HCT116 (cell line): Measurements from ENCODE around the gene HSD3B2. TPM values are rescaled to one million over a fixed set of nuclear protein-coding genes. Genes with fewer than 3 reads are reported as not detected.

Experiments used
- ATAC-seq: fragments of 200-7000 bp; cut with Tn5 transposase; 2 replicates; pipeline ENCODE4 v1.9.1; 2020; ENCODE audit warnings: mild to moderate bottlenecking, moderate library complexity
- BruUV-seq: library from RNA; stranded (reverse); fragments of 400-500 nt; replicated peaks from 2 replicates; lab custom pipeline; 2021; lab: Mats Ljungman, UMichigan
- CTCF ChIA-PET: fragments of 300-600 bp; sonication (Branson Sonifier 250); formaldehyde crosslinking; loops from one replicate; lab custom pipeline; 2021; ENCODE audit warnings: antibody characterized with exemption; lab: Charles Lee
- POLR2A ChIA-PET: fragments of 300-600, 350-600 bp; sonication (Branson Sonifier 250); formaldehyde crosslinking; loops from one replicate; lab custom pipeline; 2021; ENCODE audit warnings: antibody characterized with exemption; lab: Charles Lee
- RAD21 ChIA-PET, 2 experiments: fragments of 300-600 bp; sonication (Branson Sonifier 250); formaldehyde crosslinking; loops; one replicate each; lab custom pipeline; 2023; ENCODE audit warnings: low total read pairs in 2 of 2; ENCODE audit not compliant: uncharacterized antibody in 2 of 2, unreplicated experiment in 2 of 2, low non-redundant PET in 1 of 2; lab: Charles Lee
- DNase-seq: peaks from one replicate; pipeline ENCODE4 v3.0.0-alpha.2; 2010; ENCODE audit warnings: low read depth, low spot score
- H2AFZ ChIP-seq: fragments of 200-600 bp; shearing (Covaris generic), sonication (generic); 2 replicates; pipeline ENCODE4 v1.6.1; 2017; ENCODE audit warnings: low read depth, mixed run types, mixed read lengths, antibody characterized with exemption, low read length; ENCODE audit not compliant: poor library complexity, severe bottlenecking
- H3K27ac ChIP-seq: 2 replicates; pipeline ENCODE4 v1.5.1; 2012; ENCODE audit warnings: low read depth, low read length
- H3K27me3 ChIP-seq: fragments of 200-600 bp; sonication (generic); 2 replicates; pipeline ENCODE4 v1.6.1; 2016; ENCODE audit warnings: mixed run types, low read length, mixed read lengths; ENCODE audit not compliant: insufficient read depth
- H3K36me3 ChIP-seq, 2 experiments: fragments of 200-500 bp in 1 of 2; fragments of 200-600 bp in 1 of 2; sonication (Bioruptor generic) in 1 of 2; sonication (generic) in 1 of 2; 2 replicates each; pipeline versions ENCODE4 v1.5.1 to v1.6.1; 2014 to 2016; ENCODE audit warnings: low read length in 2 of 2, inconsistent platforms in 1 of 2, mixed read lengths in 1 of 2, mixed run types in 1 of 2; ENCODE audit not compliant: insufficient read depth in 2 of 2, control insufficient read depth in 1 of 2
- H3K4me1 ChIP-seq, 2 experiments: fragments of 200-600 bp in 1 of 2; sonication (generic) in 1 of 2; 2 replicates each; pipeline versions ENCODE4 v1.5.1 to v1.6.1; 2012 to 2017; ENCODE audit warnings: low read length in 2 of 2, inconsistent platforms in 1 of 2, mild to moderate bottlenecking in 1 of 2, mixed read lengths in 1 of 2, mixed run types in 1 of 2, moderate library complexity in 1 of 2; ENCODE audit not compliant: insufficient read depth in 2 of 2, control insufficient read depth in 1 of 2
- H3K4me2 ChIP-seq: fragments of 200-600 bp; sonication (generic); 2 replicates; pipeline ENCODE4 v1.6.1; 2017; ENCODE audit warnings: mixed run types, low read length, mixed read lengths
- H3K4me3 ChIP-seq, 2 experiments: fragments of 200-600 bp in 1 of 2; sonication (generic) in 1 of 2; replicated peaks in 1 of 2; 2 replicates each; pipeline ENCODE4 v1.5.1; 2011 to 2016; ENCODE audit warnings: low read length in 2 of 2, control low read depth in 1 of 2, low read depth in 1 of 2, mild to moderate bottlenecking in 1 of 2, mixed read lengths in 1 of 2, mixed run types in 1 of 2
- H3K79me2 ChIP-seq: fragments of 200-600 bp; sonication (generic); 2 replicates; pipeline ENCODE4 v1.6.1; 2017; ENCODE audit warnings: mild to moderate bottlenecking, mixed run types, low read length, moderate library complexity, mixed read lengths; ENCODE audit not compliant: insufficient read depth
- H3K9ac ChIP-seq: fragments of 200-600 bp; sonication (generic); 2 replicates; pipeline ENCODE4 v1.6.1; 2016; ENCODE audit warnings: low read length, mixed read lengths
- H3K9me2 ChIP-seq: fragments of 200-600 bp; sonication (generic), shearing (Covaris generic); 2 replicates; pipeline ENCODE4 v1.6.1; 2017; ENCODE audit warnings: mixed run types, mild to moderate bottlenecking, moderate library complexity; ENCODE audit not compliant: insufficient read depth
- H3K9me3 ChIP-seq, 2 experiments: fragments of 200-500 bp in 1 of 2; fragments of 200-600 bp in 1 of 2; sonication (Bioruptor generic) in 1 of 2; sonication (generic) in 1 of 2; 2 replicates each; pipeline ENCODE4 v1.6.1; 2014 to 2017; ENCODE audit warnings: low read length in 2 of 2, mixed read lengths in 2 of 2, inconsistent platforms in 1 of 2, low read depth in 1 of 2, mild to moderate bottlenecking in 1 of 2, mixed run types in 1 of 2, moderate library complexity in 1 of 2; ENCODE audit not compliant: control insufficient read depth in 1 of 2, insufficient read depth in 1 of 2
- H4K20me1 ChIP-seq: fragments of 200-600 bp; sonication (generic), shearing (Covaris generic); 2 replicates; pipeline ENCODE4 v1.6.1; 2017; ENCODE audit warnings: mixed run types, mild to moderate bottlenecking, moderate library complexity; ENCODE audit not compliant: insufficient read depth
- ATF3 ChIP-seq: IDR thresholded peaks from 2 replicates; pipeline ENCODE4 v1.6.1; 2012
- CBX3 ChIP-seq: IDR thresholded peaks from 2 replicates; pipeline ENCODE4 v1.6.1; 2012; ENCODE audit warnings: low read depth
- CEBPB ChIP-seq: IDR thresholded peaks from 2 replicates; pipeline ENCODE4 v1.6.1; 2012; ENCODE audit warnings: low read depth
- CTCF ChIP-seq, 3 experiments: fragments of 200-600 bp in 1 of 3; sonication (generic) in 1 of 3; IDR thresholded peaks in 2 of 3; conservative IDR thresholded peaks in 1 of 3; 2 replicates each; pipeline ENCODE4 v1.5.1; 2012 to 2017; ENCODE audit warnings: low read depth in 2 of 3, low read length in 2 of 3, antibody characterized with exemption in 1 of 3, borderline replicate concordance in 1 of 3, control low read depth in 1 of 3, mild to moderate bottlenecking in 1 of 3, mixed read lengths in 1 of 3, mixed run types in 1 of 3, moderate library complexity in 1 of 3; ENCODE audit not compliant: insufficient read depth in 1 of 3
- EGR1 ChIP-seq: IDR thresholded peaks from 2 replicates; pipeline ENCODE4 v1.6.1; 2012; ENCODE audit warnings: low read depth
- ELF1 ChIP-seq: IDR thresholded peaks from 2 replicates; pipeline ENCODE4 v1.6.1; 2012; ENCODE audit warnings: low read depth, borderline replicate concordance
- EZH2 ChIP-seq: fragments of 200-600 bp; sonication (generic); IDR thresholded peaks from 2 replicates; pipeline ENCODE4 v1.6.1; 2017; ENCODE audit warnings: antibody characterized with exemption, mixed run types
- EZH2phosphoT487 ChIP-seq: fragments of 200-600 bp; IDR thresholded peaks from 2 replicates; pipeline ENCODE4 v1.6.1; 2018; ENCODE audit warnings: antibody characterized with exemption, borderline replicate concordance
- FOSL1 ChIP-seq: IDR thresholded peaks from 2 replicates; pipeline ENCODE4 v1.6.1; 2012; ENCODE audit warnings: low read depth
- JUND ChIP-seq: IDR thresholded peaks from 2 replicates; pipeline ENCODE4 v1.6.1; 2012
- POLR2AphosphoS5 ChIP-seq: IDR thresholded peaks from 2 replicates; pipeline ENCODE4 v1.6.1; 2011; ENCODE audit warnings: mild to moderate bottlenecking, low read depth, low read length, moderate library complexity
- RAD21 ChIP-seq: IDR thresholded peaks from 2 replicates; pipeline ENCODE4 v1.6.1; 2012; ENCODE audit warnings: low read depth, mild to moderate bottlenecking
- REST ChIP-seq: IDR thresholded peaks from 2 replicates; pipeline ENCODE4 v1.6.1; 2012; ENCODE audit warnings: low read depth
- SIN3A ChIP-seq: IDR thresholded peaks from 2 replicates; pipeline ENCODE4 v1.6.1; 2012; ENCODE audit warnings: low read depth
- SP1 ChIP-seq: IDR thresholded peaks from 2 replicates; pipeline ENCODE4 v1.6.1; 2012; ENCODE audit warnings: low read depth
- SRF ChIP-seq: IDR thresholded peaks from 2 replicates; pipeline ENCODE4 v1.6.1; 2012; ENCODE audit warnings: low read depth
- TCF7L2 ChIP-seq: IDR thresholded peaks from 2 replicates; pipeline ENCODE4 v1.7.0; 2011; ENCODE audit warnings: borderline replicate concordance, inconsistent platforms; ENCODE audit not compliant: insufficient read depth, insufficient read length; ENCODE audit errors: extremely low read depth
- YY1 ChIP-seq: IDR thresholded peaks from 2 replicates; pipeline ENCODE4 v1.6.1; 2011; ENCODE audit warnings: low read length, low read depth, moderate library complexity, mild to moderate bottlenecking; ENCODE audit not compliant: insufficient replicate concordance; ENCODE audit errors: extremely low read depth
- ZBTB33 ChIP-seq: IDR thresholded peaks from 2 replicates; pipeline ENCODE4 v1.6.1; 2011; ENCODE audit warnings: mild to moderate bottlenecking, low read length, moderate library complexity; ENCODE audit not compliant: insufficient replicate concordance; ENCODE audit errors: extremely low read depth
- intact Hi-C: fragments of 100-400 bp; cut with micrococcal nuclease; formaldehyde crosslinking; loops from 2 replicates; pipeline ENCODE4 v1.10.0; 2022
- total RNA-seq: library from RNA; stranded (reverse); gene quantifications from one replicate; pipeline ENCODE4 v1.2.1, GENCODE V29; 2021; ENCODE audit not compliant: unreplicated experiment

HSD3B2 gene
- total RNA-seq, 1 experiment from 2014 or later: 1.4 TPM

GRCh38 chr1:119397986-119398385, 17.0 kb upstream of the HSD3B2 start:
- Histone ChIP-seq H2AFZ (no peak overlapping the region), H3K4me1 (no peaks in the 10 kb centered on the region), H3K79me2 (no peaks in the 10 kb centered on the region), H3K4me2 (no peak overlapping the region), H3K27ac (no peak overlapping the region), H3K9me2 (no peaks in the 10 kb centered on the region), H3K36me3 (no peaks in the 10 kb centered on the region), H3K27me3 (no peaks in the 10 kb centered on the region), H3K4me3 (no peak overlapping the region), H3K9ac (no peak overlapping the region), H4K20me1 (no peaks in the 10 kb centered on the region), H3K9me3 (no peaks in the 10 kb centered on the region)
- BruUV-seq: no TSS peak
- intact Hi-C loops: no loop called here
- DNase-seq: no peak
- TF ChIP-seq FOSL1 (no peak), CEBPB (no peak), JUND (no peak), YY1 (no peak), ZBTB33 (no peak), SP1 (no peak), RAD21 (no peak), SRF (no peak), ATF3 (no peak), EZH2phosphoT487 (no peak), CTCF (IDR thresholded peaks at IDR 0.05 in 2 of 3, conservative IDR thresholded peaks at IDR 0.05 in 1 of 3; ENCODE audit: borderline replicate concordance in 1 of 3, insufficient read depth in 1 of 3, low read depth in 2 of 3, low read length in 2 of 3) (no peak), CBX3 (no peak), POLR2AphosphoS5 (no peak), TCF7L2 (no peak), SIN3A (no peak), EZH2 (no peak), EGR1 (no peak), REST (no peak), ELF1 (no peak)
- ChIA-PET POLR2A (no interaction called here), CTCF (no interaction called here), RAD21 (no interaction called here)
- no peak for ATAC-seq
